Fibroblast of upper back skin (primary cell): ENCODE results near the gene PALM3.
A peak's percentile ranks its signal among the peaks of the same experiment; 100 is the strongest.
"Not testable (repeated sequence)": the region's sequence is repeated elsewhere in the genome, so short reads cannot be mapped to it uniquely, and the experiment has no call there.

Experiments used
- DNase-seq: peaks from one replicate; pipeline ENCODE4 v3.0.0-alpha.2; 2013

PALM3 gene

GRCh38 chr19:14028901-14029300, 33.0 kb downstream of the PALM3 start:
- DNase-seq = no peak

GRCh38 chr19:14027856-14028450, 33.9 kb downstream of the PALM3 start, which contains the start of gene RLN3:
Gene RLN3, plus strand, starts transcription at chr19:14028148. Its CDS starts 57 bp downstream, at chr19:14028205.
- no peak for DNase-seq

GRCh38 chr19:14026652-14027192, 35.2 kb downstream of the PALM3 start:
- not testable (repeated sequence) for DNase-seq

GRCh38 chr19:14023404-14024235, 38.3 kb downstream of the PALM3 start:
- peak; percentile 51 for DNase-seq

- peak; percentile 39 for DNase-seq
Measured at GRCh38 chr19:14022469-14022868, 39.4 kb downstream of the PALM3 start.

GRCh38 chr19:14021474-14021873, 40.4 kb downstream of the PALM3 start:
- no peak for DNase-seq

GRCh38 chr19:14019739-14020138, 42.1 kb downstream of the PALM3 start:
- not testable (repeated sequence) for DNase-seq

- DNase-seq = no peak
Measured at GRCh38 chr19:14019100-14019499, 42.8 kb downstream of the PALM3 start.

- DNase-seq = no peak
Measured at GRCh38 chr19:14015524-14016035, 46.3 kb downstream of the PALM3 start.

- DNase-seq = no peak
Measured at GRCh38 chr19:14012378-14012915, 49.4 kb downstream of the PALM3 start.

- DNase-seq = no peak
Measured at GRCh38 chr19:14006766-14007562, 54.9 kb downstream of the PALM3 start.

GRCh38 chr19:14006085-14006765, 55.7 kb downstream of the PALM3 start, which contains the start of gene RFX1:
Gene RFX1, minus strand, starts transcription at chr19:14006320. Its CDS starts 12,477 bp downstream, at chr19:13993843.
- peak; percentile 100 for DNase-seq

- DNase-seq = peak; percentile 81
Measured at GRCh38 chr19:14005349-14006084, 56.4 kb downstream of the PALM3 start.

- no peak for DNase-seq
Measured at GRCh38 chr19:14004619-14005348, 57.1 kb downstream of the PALM3 start.
